ENCODE results near the gene NPDC1. TPM values are rescaled to one million over a fixed set of nuclear protein-coding genes. Genes with fewer than 3 reads are reported as not detected.

Gene NPDC1
- total and polyA plus RNA-seq, 2 of the 8 experiments (the other 6 are each of a cell fraction or from before 2014, with no cell fraction given), result 26.2 to 44.1 TPM

- H2BK20ac ChIP-seq (ENCODE audit: low read length), result no peak overlapping the region
- H3K4me3 ChIP-seq (ENCODE audit: extremely low read depth in 1 of 4, insufficient read depth in 2 of 4, low read depth in 3 of 4, low read length in 4 of 4), result no peak overlapping the region
- H3K18ac ChIP-seq (ENCODE audit: extremely low read depth, low read length), result no peak overlapping the region
- no peak overlapping the region for H2BK120ac ChIP-seq (replicated peaks; ENCODE audit: low read depth, low read length)
- POLR2A ChIA-PET (ENCODE audit: partially characterized antibody), result interaction anchor here (1.0 kb wide), 1 partner anchor 20 kb away, joined by 4 read pairs; the partner anchor contains the start of gene PAXX
- peaks cover 0 to 25% of the 10 kb centered on the region in 2 experiments; a peak in 2 of 4 replicates for H3K9me3 ChIP-seq (ENCODE audit: insufficient read depth in 2 of 2, low read depth in 1 of 2, low read length in 1 of 2)
- CTCF ChIA-PET (ENCODE audit: partially characterized antibody), result interaction anchor here (0.6 to 2.2 kb wide), 7 partner anchors 10 to 93 kb away, joined by 3 to 11 read pairs (median 5); no protein-coding TSS in a partner anchor
- no peak overlapping the region for H2BK12ac ChIP-seq (ENCODE audit: low read depth, low read length)
- 94% methylated on average over 21 of the region's 39 CpGs; no CpG with 5 or more reads in 1 of the 2 experiments for WGBS, 2 experiments (ENCODE audit: extremely low coverage in 1 of 2, insufficient coverage in 1 of 2, insufficient read length in 1 of 2, insufficient replicate concordance in 2 of 2, low coverage in 1 of 2, low lambda C conversion rate in 2 of 2, missing lambda C conversion rate in 1 of 2)
- DNase-seq (ENCODE audit: low read depth in 1 of 2, low spot score in 2 of 2) (no peak), FAIRE-seq (no peak)
- H4K8ac ChIP-seq (ENCODE audit: extremely low read depth, insufficient read depth, low read length), result no peak overlapping the region
- no peaks in the 10 kb centered on the region; a peak in 1 of 7 replicates for H3K27me3 ChIP-seq (replicated peaks in 1 of 4; ENCODE audit: control insufficient read depth in 3 of 4, extremely low read depth in 1 of 4, insufficient read depth in 3 of 4, low read length in 3 of 4)
- TF ChIP-seq NANOG (IDR thresholded peaks at IDR 0.05; ENCODE audit: insufficient read depth, low read depth, low read length, poor library complexity, severe bottlenecking) (no peak), YY1 (IDR thresholded peaks at IDR 0.05; ENCODE audit: low read depth, low read length) (no peak), TAF7 (optimal IDR thresholded peaks at IDR 0.05; ENCODE audit: borderline replicate concordance, low read depth, low read length) (no peak), SUZ12 (IDR thresholded peaks at IDR 0.05; ENCODE audit: low read length) (no peak), ATF3 (IDR thresholded peaks at IDR 0.05; ENCODE audit: insufficient read depth, low read depth, low read length) (no peak), PHF8 (conservative IDR thresholded peaks at IDR 0.05; ENCODE audit: low read depth, low read length) (no peak), TEAD4 (IDR thresholded peaks at IDR 0.05; ENCODE audit: low read depth, low read length) (no peak)
- H3K14ac ChIP-seq (ENCODE audit: insufficient read length), result no peak overlapping the region
- H3K36me3 ChIP-seq (ENCODE audit: control insufficient read depth in 2 of 4, insufficient read depth in 4 of 4, low read length in 3 of 4), result peaks cover 0 to 12% (median 0%) of the 10 kb centered on the region in 4 experiments; a peak in 1 of 8 replicates
- no peak overlapping the region for H3K9ac ChIP-seq (replicated peaks in 1 of 4; ENCODE audit: extremely low read depth in 1 of 4, low read depth in 3 of 4, low read length in 3 of 4)
- H4K91ac ChIP-seq (replicated peaks; ENCODE audit: insufficient read length, low read length), result no peak overlapping the region
- H3K27ac ChIP-seq (ENCODE audit: low read depth, low read length), result no peak overlapping the region
- peaks cover 0 to 4% (median under 1%) of the 10 kb centered on the region in 4 experiments; a peak in 2 of 7 replicates for H3K4me1 ChIP-seq (replicated peaks in 1 of 4; ENCODE audit: control insufficient read depth in 3 of 4, insufficient read depth in 4 of 4, low read length in 3 of 4)
- no peaks in the 10 kb centered on the region for H3K79me1 ChIP-seq (ENCODE audit: low read depth, low read length)
- H3K23ac ChIP-seq (ENCODE audit: insufficient read length), result no peak overlapping the region
- H3K56ac ChIP-seq (replicated peaks; ENCODE audit: insufficient read length, low read depth, low read length), result no peak overlapping the region
- H2BK5ac ChIP-seq (ENCODE audit: low read depth, low read length), result no peak overlapping the region
- no peaks in the 10 kb centered on the region for H3K79me2 ChIP-seq (ENCODE audit: control insufficient read depth in 1 of 2, insufficient read depth in 2 of 2, low read length in 2 of 2)
- H4K20me1 ChIP-seq (replicated peaks in 1 of 2; ENCODE audit: control insufficient read depth in 1 of 2, insufficient read depth in 2 of 2, low read length in 2 of 2), result no peaks in the 10 kb centered on the region
- H2BK15ac ChIP-seq (ENCODE audit: low read length), result no peak overlapping the region
- H3K4me2 ChIP-seq (ENCODE audit: insufficient read depth in 1 of 2, low read depth in 2 of 2, low read length in 2 of 2), result no peak overlapping the region
- no peak overlapping the region for H3K4ac ChIP-seq (replicated peaks; ENCODE audit: insufficient read length, low read depth, low read length)
- H3K23me2 ChIP-seq (ENCODE audit: low read depth, low read length), result no peaks in the 10 kb centered on the region; the same call in 1 of the 2 replicates
- no peak overlapping the region for H2AFZ ChIP-seq (ENCODE audit: low read length)
- H2AK5ac ChIP-seq (ENCODE audit: low read depth, low read length), result no peak overlapping the region
- no peak overlapping the region for H4K5ac ChIP-seq (ENCODE audit: insufficient read length, low read depth, low read length)
Observed at GRCh38 chr9:137011907-137012675, 33.9 kb downstream of the NPDC1 start.
